HCT116 (cell line): ENCODE measurements around the gene KXD1. TPM values are rescaled to one million over a fixed set of nuclear protein-coding genes. Genes with fewer than 3 reads are reported as not detected.

ENCODE experiments used
- ATAC-seq: fragments of 200-7000 bp; cut with Tn5 transposase; 2 replicates; pipeline ENCODE4 v1.9.1; 2020; ENCODE audit warnings: mild to moderate bottlenecking, moderate library complexity
- BruUV-seq: library from RNA; stranded (reverse); fragments of 400-500 nt; replicated peaks from 2 replicates; lab custom pipeline; 2021; lab: Mats Ljungman, UMichigan
- CTCF ChIA-PET: fragments of 300-600 bp; sonication (Branson Sonifier 250); formaldehyde crosslinking; loops from one replicate; lab custom pipeline; 2021; ENCODE audit warnings: antibody characterized with exemption; lab: Charles Lee
- POLR2A ChIA-PET: fragments of 300-600, 350-600 bp; sonication (Branson Sonifier 250); formaldehyde crosslinking; loops from one replicate; lab custom pipeline; 2021; ENCODE audit warnings: antibody characterized with exemption; lab: Charles Lee
- RAD21 ChIA-PET, 2 experiments: fragments of 300-600 bp; sonication (Branson Sonifier 250); formaldehyde crosslinking; loops; one replicate each; lab custom pipeline; 2023; ENCODE audit warnings: low total read pairs in 2 of 2; ENCODE audit not compliant: uncharacterized antibody in 2 of 2, unreplicated experiment in 2 of 2, low non-redundant PET in 1 of 2; lab: Charles Lee
- DNase-seq: peaks from one replicate; pipeline ENCODE4 v3.0.0-alpha.2; 2010; ENCODE audit warnings: low read depth, low spot score
- H2AFZ ChIP-seq: fragments of 200-600 bp; shearing (Covaris generic), sonication (generic); 2 replicates; pipeline ENCODE4 v1.6.1; 2017; ENCODE audit warnings: low read depth, mixed run types, mixed read lengths, antibody characterized with exemption, low read length; ENCODE audit not compliant: poor library complexity, severe bottlenecking
- H3K27ac ChIP-seq: 2 replicates; pipeline ENCODE4 v1.5.1; 2012; ENCODE audit warnings: low read depth, low read length
- H3K27me3 ChIP-seq: fragments of 200-600 bp; sonication (generic); 2 replicates; pipeline ENCODE4 v1.6.1; 2016; ENCODE audit warnings: mixed run types, low read length, mixed read lengths; ENCODE audit not compliant: insufficient read depth
- H3K36me3 ChIP-seq, 2 experiments: fragments of 200-500 bp in 1 of 2; fragments of 200-600 bp in 1 of 2; sonication (Bioruptor generic) in 1 of 2; sonication (generic) in 1 of 2; 2 replicates each; pipeline versions ENCODE4 v1.5.1 to v1.6.1; 2014 to 2016; ENCODE audit warnings: low read length in 2 of 2, inconsistent platforms in 1 of 2, mixed read lengths in 1 of 2, mixed run types in 1 of 2; ENCODE audit not compliant: insufficient read depth in 2 of 2, control insufficient read depth in 1 of 2
- H3K4me1 ChIP-seq, 2 experiments: fragments of 200-600 bp in 1 of 2; sonication (generic) in 1 of 2; 2 replicates each; pipeline versions ENCODE4 v1.5.1 to v1.6.1; 2012 to 2017; ENCODE audit warnings: low read length in 2 of 2, inconsistent platforms in 1 of 2, mild to moderate bottlenecking in 1 of 2, mixed read lengths in 1 of 2, mixed run types in 1 of 2, moderate library complexity in 1 of 2; ENCODE audit not compliant: insufficient read depth in 2 of 2, control insufficient read depth in 1 of 2
- H3K4me2 ChIP-seq: fragments of 200-600 bp; sonication (generic); 2 replicates; pipeline ENCODE4 v1.6.1; 2017; ENCODE audit warnings: mixed run types, low read length, mixed read lengths
- H3K4me3 ChIP-seq, 2 experiments: fragments of 200-600 bp in 1 of 2; sonication (generic) in 1 of 2; replicated peaks in 1 of 2; 2 replicates each; pipeline ENCODE4 v1.5.1; 2011 to 2016; ENCODE audit warnings: low read length in 2 of 2, control low read depth in 1 of 2, low read depth in 1 of 2, mild to moderate bottlenecking in 1 of 2, mixed read lengths in 1 of 2, mixed run types in 1 of 2
- H3K79me2 ChIP-seq: fragments of 200-600 bp; sonication (generic); 2 replicates; pipeline ENCODE4 v1.6.1; 2017; ENCODE audit warnings: mild to moderate bottlenecking, mixed run types, low read length, moderate library complexity, mixed read lengths; ENCODE audit not compliant: insufficient read depth
- H3K9ac ChIP-seq: fragments of 200-600 bp; sonication (generic); 2 replicates; pipeline ENCODE4 v1.6.1; 2016; ENCODE audit warnings: low read length, mixed read lengths
- H3K9me2 ChIP-seq: fragments of 200-600 bp; sonication (generic), shearing (Covaris generic); 2 replicates; pipeline ENCODE4 v1.6.1; 2017; ENCODE audit warnings: mixed run types, mild to moderate bottlenecking, moderate library complexity; ENCODE audit not compliant: insufficient read depth
- H3K9me3 ChIP-seq, 2 experiments: fragments of 200-500 bp in 1 of 2; fragments of 200-600 bp in 1 of 2; sonication (Bioruptor generic) in 1 of 2; sonication (generic) in 1 of 2; 2 replicates each; pipeline ENCODE4 v1.6.1; 2014 to 2017; ENCODE audit warnings: low read length in 2 of 2, mixed read lengths in 2 of 2, inconsistent platforms in 1 of 2, low read depth in 1 of 2, mild to moderate bottlenecking in 1 of 2, mixed run types in 1 of 2, moderate library complexity in 1 of 2; ENCODE audit not compliant: control insufficient read depth in 1 of 2, insufficient read depth in 1 of 2
- H4K20me1 ChIP-seq: fragments of 200-600 bp; sonication (generic), shearing (Covaris generic); 2 replicates; pipeline ENCODE4 v1.6.1; 2017; ENCODE audit warnings: mixed run types, mild to moderate bottlenecking, moderate library complexity; ENCODE audit not compliant: insufficient read depth
- ATF3 ChIP-seq: IDR thresholded peaks from 2 replicates; pipeline ENCODE4 v1.6.1; 2012
- CEBPB ChIP-seq: IDR thresholded peaks from 2 replicates; pipeline ENCODE4 v1.6.1; 2012; ENCODE audit warnings: low read depth
- ELF1 ChIP-seq: IDR thresholded peaks from 2 replicates; pipeline ENCODE4 v1.6.1; 2012; ENCODE audit warnings: low read depth, borderline replicate concordance
- EZH2 ChIP-seq: fragments of 200-600 bp; sonication (generic); IDR thresholded peaks from 2 replicates; pipeline ENCODE4 v1.6.1; 2017; ENCODE audit warnings: antibody characterized with exemption, mixed run types
- EZH2phosphoT487 ChIP-seq: fragments of 200-600 bp; IDR thresholded peaks from 2 replicates; pipeline ENCODE4 v1.6.1; 2018; ENCODE audit warnings: antibody characterized with exemption, borderline replicate concordance
- FOSL1 ChIP-seq: IDR thresholded peaks from 2 replicates; pipeline ENCODE4 v1.6.1; 2012; ENCODE audit warnings: low read depth
- JUND ChIP-seq: IDR thresholded peaks from 2 replicates; pipeline ENCODE4 v1.6.1; 2012
- POLR2A ChIP-seq: IDR thresholded peaks from 2 replicates; pipeline ENCODE4 v1.7.0; 2011; ENCODE audit warnings: borderline replicate concordance; ENCODE audit not compliant: insufficient read depth, insufficient read length; ENCODE audit errors: extremely low read depth
- POLR2AphosphoS5 ChIP-seq: IDR thresholded peaks from 2 replicates; pipeline ENCODE4 v1.6.1; 2011; ENCODE audit warnings: mild to moderate bottlenecking, low read depth, low read length, moderate library complexity
- SP1 ChIP-seq: IDR thresholded peaks from 2 replicates; pipeline ENCODE4 v1.6.1; 2012; ENCODE audit warnings: low read depth
- SRF ChIP-seq: IDR thresholded peaks from 2 replicates; pipeline ENCODE4 v1.6.1; 2012; ENCODE audit warnings: low read depth
- TCF7L2 ChIP-seq: IDR thresholded peaks from 2 replicates; pipeline ENCODE4 v1.7.0; 2011; ENCODE audit warnings: borderline replicate concordance, inconsistent platforms; ENCODE audit not compliant: insufficient read depth, insufficient read length; ENCODE audit errors: extremely low read depth
- YY1 ChIP-seq: IDR thresholded peaks from 2 replicates; pipeline ENCODE4 v1.6.1; 2011; ENCODE audit warnings: low read length, low read depth, moderate library complexity, mild to moderate bottlenecking; ENCODE audit not compliant: insufficient replicate concordance; ENCODE audit errors: extremely low read depth
- ZBTB33 ChIP-seq: IDR thresholded peaks from 2 replicates; pipeline ENCODE4 v1.6.1; 2011; ENCODE audit warnings: mild to moderate bottlenecking, low read length, moderate library complexity; ENCODE audit not compliant: insufficient replicate concordance; ENCODE audit errors: extremely low read depth
- ZFX ChIP-seq: fragments of 450-650 bp; IDR thresholded peaks from 2 replicates; pipeline ENCODE4 v1.6.1; 2017
- ZNF274 ChIP-seq: fragments of 200-500 bp; sonication (Bioruptor generic); IDR thresholded peaks from 2 replicates; pipeline ENCODE4 v1.6.1; 2014; ENCODE audit warnings: mild to moderate bottlenecking, low read depth, low read length, inconsistent platforms
- intact Hi-C: fragments of 100-400 bp; cut with micrococcal nuclease; formaldehyde crosslinking; loops from 2 replicates; pipeline ENCODE4 v1.10.0; 2022
- total RNA-seq: library from RNA; stranded (reverse); gene quantifications from one replicate; pipeline ENCODE4 v1.2.1, GENCODE V29; 2021; ENCODE audit not compliant: unreplicated experiment

KXD1 gene
- total RNA-seq, 1 experiment from 2014 or later = 139 TPM

GRCh38 chr19:18594096-18594823 lies 36.6 kb downstream of the KXD1 start (continued):
- TF ChIP-seq ZBTB33 = no peak
- TF ChIP-seq SP1 = no peak

GRCh38 chr19:18594824-18595373 lies 37.2 kb downstream of the KXD1 start:
- Histone ChIP-seq H3K9me3 (no peaks in the 10 kb centered on the region), H3K79me2 (peaks cover 2% of the 10 kb centered on the region; the same call in 1 of the 2 replicates), H3K4me2 (peak overlapping the region; percentile 85), H4K20me1 (no peaks in the 10 kb centered on the region), H2AFZ (no peak overlapping the region), H3K9me2 (no peaks in the 10 kb centered on the region), H3K27ac (peak overlapping the region; percentile 52; the same call in 1 of the 2 replicates), H3K36me3 (0 out of 4 replicates have a peak, but pooled peaks cover 0 to 4% of the 10 kb centered on the region in 2 experiments), H3K9ac (peak overlapping the region; percentile 63), H3K27me3 (no peaks in the 10 kb centered on the region), H3K4me1 (peaks cover 15 to 33% of the 10 kb centered on the region in 2 experiments; a peak in 3 of 4 replicates), H3K4me3 (peak overlapping the region; percentile 32 to 54)
- ChIA-PET RAD21 (interaction anchor here in 1 of 2 experiments (0.6 kb wide), 1 partner anchor 50 kb away, joined by 3 read pairs; no protein-coding TSS in a partner anchor), CTCF (interaction anchor here (7.5 kb wide), 1 partner anchor 252 kb away, joined by 39 read pairs; no protein-coding TSS in a partner anchor), POLR2A (interaction anchor here (0.6 kb wide), 1 partner anchor 251 kb away, joined by 3 read pairs; no protein-coding TSS in a partner anchor)
- ATAC-seq (no peak), DNase-seq (no peak)
- BruUV-seq = no TSS peak
- TF ChIP-seq FOSL1 = no peak
- TF ChIP-seq ZBTB33 = no peak
- no peak for TF ChIP-seq YY1
- no peak for TF ChIP-seq ZNF274
- TF ChIP-seq POLR2AphosphoS5 = no peak
- TF ChIP-seq ELF1 = no peak
- TF ChIP-seq SRF = no peak
- no peak for TF ChIP-seq TCF7L2
- TF ChIP-seq POLR2A = no peak
- no peak for TF ChIP-seq SP1
- no peak for TF ChIP-seq CEBPB
- no peak for TF ChIP-seq EZH2
- no peak for TF ChIP-seq JUND
- no peak for TF ChIP-seq ZFX
- TF ChIP-seq EZH2phosphoT487 = no peak
- no peak for TF ChIP-seq ATF3
- intact Hi-C loops = loop anchor here (5.0 kb wide), 2 partner anchors 42 to 128 kb away; partner anchors contain the start of gene KLHL26
